Right cardiac atrium (tissue), 5 donors: ENCODE data around the gene PLXDC2. TPM values are rescaled to one million over a fixed set of nuclear protein-coding genes. Genes with fewer than 3 reads are reported as not detected.
A peak's percentile ranks its signal among the peaks of the same experiment; 100 is the strongest.

Source experiments
- ATAC-seq, 2 donors: fragments of 200-7000 bp; cut with Tn5 transposase; one replicate each; pipeline versions ENCODE4 v1.8.0 to v1.9.1; 2020; ENCODE audit warnings: moderate library complexity in 2 of 2, mild to moderate bottlenecking in 1 of 2
- DNase-seq, 3 donors: peaks; one replicate each; pipeline ENCODE4 v3.0.0-alpha.2; 2020
- H3K27ac ChIP-seq: one replicate; pipeline ENCODE4 v1.5.1; 2013; ENCODE audit warnings: mild to moderate bottlenecking, low read length, control low read depth, moderate library complexity
- H3K27me3 ChIP-seq: one replicate; pipeline ENCODE4 v1.6.1; 2013; ENCODE audit not compliant: control insufficient read depth, insufficient read depth
- H3K4me1 ChIP-seq: one replicate; pipeline ENCODE4 v1.6.1; 2013; ENCODE audit warnings: low read length; ENCODE audit not compliant: control insufficient read depth, insufficient read depth
- H3K4me3 ChIP-seq: one replicate; pipeline ENCODE4 v1.5.1; 2013; ENCODE audit warnings: low read length, control low read depth
- H3K9me3 ChIP-seq: one replicate; pipeline ENCODE4 v1.6.1; 2013; ENCODE audit warnings: low read length; ENCODE audit not compliant: control insufficient read depth
- WGBS: extraction: QIAGEN DNeasy Blood & Tissue Kit; methylation state at CpG from one replicate; pipeline ENCODE4 v1.1.7; 2013; 5-methylcytosine and 5-hydroxymethylcytosine counted together
- intact Hi-C, 4 donors: fragments of 100-400 bp; cut with DNase I; formaldehyde crosslinking; loops; one replicate each; pipeline versions ENCODE4 v1.11.0 to v1.14.0; 2022 to 2023
- polyA plus RNA-seq: library from polyadenylated mRNA; stranded (reverse); fragments of 200-250 nt; gene quantifications from one replicate; pipeline ENCODE4 v1.2.3, GENCODE V29; 2013
- total RNA-seq, 4 donors: library from RNA; stranded (reverse); fragmentation: NEBNext Ultra II Directional; extraction: Animal tissue kit (Norgen Biotek cat#: 25700); gene quantifications; one replicate each; pipeline ENCODE4 v1.2.1, GENCODE V29; 2021
- donor health status: healthy with polysubstance abuse.
- donor health status: DM: no; HTN: yes; CAD: no.
- donor health status: DM: no; HTN: no; CAD: no.
- donor health status: DM: no; HTN: yes; CAD: no; lungs with severe emphysema.
- donor health status: DM: yes; HTN: yes; CAD: no.

PLXDC2 gene
- total and polyA plus RNA-seq, 5 donors: 5.5 to 37.4 (median 26.9) TPM

GRCh38 chr10:20115894-20116293 is 299.7 kb downstream of the PLXDC2 start:
- ATAC-seq: no peak
- H3K9me3 ChIP-seq: no peaks in the 10 kb centered on the region

GRCh38 chr10:20117471-20117870 is 301.2 kb downstream of the PLXDC2 start:
- Histone ChIP-seq H3K27ac (no peak overlapping the region), H3K27me3 (no peaks in the 10 kb centered on the region), H3K9me3 (no peaks in the 10 kb centered on the region), H3K4me1 (no peaks in the 10 kb centered on the region), H3K4me3 (no peak overlapping the region)
- ATAC-seq (no peak), DNase-seq (no peak)
- intact Hi-C loops: no loop called here
- WGBS: 98% methylated on average over 2 of the region's 2 CpGs

More at GRCh38 chr10:20115894-20116293, 299.7 kb downstream of the PLXDC2 start:
- no peak overlapping the region for H3K4me3 ChIP-seq
- intact Hi-C loops: no loop called here
- no peaks in the 10 kb centered on the region for H3K27me3 ChIP-seq
- no peak overlapping the region for H3K27ac ChIP-seq
- 89% methylated on average over 5 of the region's 5 CpGs for WGBS
- no peak for DNase-seq
- H3K4me1 ChIP-seq: no peaks in the 10 kb centered on the region

DNA sequence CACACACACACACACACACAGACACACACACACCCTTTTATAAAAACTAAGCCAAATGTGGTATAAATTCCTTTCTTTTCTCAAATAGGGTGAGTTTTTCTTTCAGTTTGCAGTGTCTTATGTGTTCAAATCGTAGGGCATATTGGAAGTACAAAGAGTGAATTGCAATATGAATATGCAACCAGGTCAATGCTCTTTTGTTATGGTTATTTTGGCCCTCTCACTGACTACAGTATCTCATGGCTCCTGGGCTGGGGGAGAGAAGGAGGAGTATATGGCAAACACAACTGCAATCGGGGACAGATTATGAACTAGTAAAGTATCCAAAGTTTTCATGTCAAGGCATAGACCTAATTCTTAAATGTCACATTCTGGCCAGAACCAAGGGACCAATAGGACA is 301.9 kb downstream of the PLXDC2 start:
- no peak for DNase-seq
- intact Hi-C loops: no loop called here
- Histone ChIP-seq H3K4me1 (no peaks in the 10 kb centered on the region), H3K27me3 (no peaks in the 10 kb centered on the region), H3K9me3 (no peaks in the 10 kb centered on the region), H3K27ac (no peak overlapping the region), H3K4me3 (no peak overlapping the region)
- 56% methylated on average over 2 of the region's 2 CpGs for WGBS
- no peak for ATAC-seq

DNA sequence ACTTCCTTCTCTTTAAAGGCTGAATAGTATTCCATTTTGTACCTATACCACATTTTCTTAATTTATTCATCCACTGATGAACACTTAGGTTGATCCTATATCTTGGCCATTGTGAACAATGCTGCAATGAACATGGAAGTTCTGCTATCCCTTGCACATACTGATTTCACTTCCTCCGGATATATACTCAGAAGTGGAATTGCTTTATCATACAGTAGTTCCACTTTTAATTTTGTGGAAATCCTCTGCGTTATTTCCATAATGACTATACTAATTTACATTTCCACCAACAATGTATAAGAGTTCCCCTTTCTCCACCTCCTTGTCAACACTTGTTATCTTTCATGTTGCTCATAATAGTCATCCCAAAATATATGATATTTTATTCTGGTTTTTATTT is 312.6 kb downstream of the PLXDC2 start:
- Histone ChIP-seq H3K4me1 (no peaks in the 10 kb centered on the region), H3K4me3 (no peak overlapping the region), H3K27ac (no peak overlapping the region), H3K27me3 (no peaks in the 10 kb centered on the region), H3K9me3 (no peaks in the 10 kb centered on the region)
- ATAC-seq (no peak), DNase-seq (no peak)
- WGBS: 90% methylated on average over 2 of the region's 2 CpGs
- intact Hi-C loops: no loop called here

GRCh38 chr10:20132816-20133215 is 316.6 kb downstream of the PLXDC2 start:
- Histone ChIP-seq H3K27me3 (no peaks in the 10 kb centered on the region), H3K4me3 (no peak overlapping the region), H3K4me1 (no peaks in the 10 kb centered on the region), H3K27ac (no peak overlapping the region), H3K9me3 (no peaks in the 10 kb centered on the region)
- ATAC-seq (no peak), DNase-seq (no peak)
- 76% methylated on average over 2 of the region's 2 CpGs for WGBS
- intact Hi-C loops: no loop called here

- Histone ChIP-seq H3K27me3 (no peaks in the 10 kb centered on the region), H3K9me3 (no peaks in the 10 kb centered on the region), H3K4me1 (no peaks in the 10 kb centered on the region), H3K4me3 (no peak overlapping the region), H3K27ac (no peak overlapping the region)
- no peak for ATAC-seq
- intact Hi-C loops: no loop called here
- no peak for DNase-seq
- WGBS: 92% methylated on average over 2 of the region's 2 CpGs
Measured at GRCh38 chr10:20133669-20134189, 317.5 kb downstream of the PLXDC2 start.

GRCh38 chr10:20142311-20142710 is 326.1 kb downstream of the PLXDC2 start:
- no peaks in the 10 kb centered on the region for H3K4me1 ChIP-seq
- ATAC-seq: no peak
- H3K9me3 ChIP-seq: no peaks in the 10 kb centered on the region
- H3K27me3 ChIP-seq: no peaks in the 10 kb centered on the region
- intact Hi-C loops: no loop called here
- DNase-seq: no peak
- H3K27ac ChIP-seq: no peak overlapping the region
- H3K4me3 ChIP-seq: no peak overlapping the region

DNA sequence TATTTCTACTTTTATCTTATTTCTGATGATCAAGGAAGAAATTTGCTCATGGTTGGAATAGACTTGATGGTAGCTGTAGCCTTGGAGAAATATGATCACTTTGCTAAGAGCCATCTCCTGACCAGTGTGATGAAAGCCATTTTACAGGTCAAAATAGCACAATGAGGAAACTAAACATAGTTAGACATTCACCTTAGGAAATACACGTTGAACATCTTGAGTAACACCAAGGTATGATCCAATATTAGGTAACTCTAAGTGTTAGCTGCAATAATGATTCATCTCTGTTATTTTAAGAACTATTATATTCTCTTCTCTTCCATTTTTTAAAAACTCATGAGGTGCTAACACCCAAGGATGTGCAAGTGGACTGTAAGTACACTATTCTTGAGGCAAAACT is 328.0 kb downstream of the PLXDC2 start:
- intact Hi-C loops: no loop called here
- Histone ChIP-seq H3K4me1 (no peaks in the 10 kb centered on the region), H3K27ac (no peak overlapping the region), H3K9me3 (no peaks in the 10 kb centered on the region), H3K27me3 (no peaks in the 10 kb centered on the region), H3K4me3 (no peak overlapping the region)
- no peak for DNase-seq
- no peak for ATAC-seq
- WGBS: 88% methylated on average over 1 of the region's 1 CpG

DNA sequence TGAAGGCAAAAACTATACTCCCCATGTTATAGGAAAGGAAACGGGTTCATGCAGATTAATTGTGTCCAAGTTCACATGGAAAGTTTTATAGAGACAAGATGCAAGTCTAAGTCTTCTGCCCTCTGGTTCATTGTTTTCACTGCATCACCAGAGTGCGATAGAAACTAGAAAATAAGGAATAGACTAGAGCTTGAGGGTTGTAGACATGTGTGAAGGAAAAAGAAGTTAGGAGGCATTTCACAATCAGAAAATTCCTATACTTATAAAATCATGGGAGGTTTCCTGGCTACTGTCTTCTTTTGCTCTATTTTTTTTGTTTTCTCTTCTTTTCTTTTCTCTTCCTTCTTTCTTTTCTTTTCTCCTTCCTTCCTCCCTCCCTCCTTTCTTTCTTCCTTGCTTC is 329.8 kb downstream of the PLXDC2 start:
- Histone ChIP-seq H3K9me3 (no peaks in the 10 kb centered on the region), H3K4me1 (no peaks in the 10 kb centered on the region), H3K27me3 (no peaks in the 10 kb centered on the region), H3K27ac (no peak overlapping the region), H3K4me3 (no peak overlapping the region)
- ATAC-seq (no peak), DNase-seq (no peak)
- intact Hi-C loops: no loop called here
- WGBS: 97% methylated on average over 2 of the region's 2 CpGs

DNA sequence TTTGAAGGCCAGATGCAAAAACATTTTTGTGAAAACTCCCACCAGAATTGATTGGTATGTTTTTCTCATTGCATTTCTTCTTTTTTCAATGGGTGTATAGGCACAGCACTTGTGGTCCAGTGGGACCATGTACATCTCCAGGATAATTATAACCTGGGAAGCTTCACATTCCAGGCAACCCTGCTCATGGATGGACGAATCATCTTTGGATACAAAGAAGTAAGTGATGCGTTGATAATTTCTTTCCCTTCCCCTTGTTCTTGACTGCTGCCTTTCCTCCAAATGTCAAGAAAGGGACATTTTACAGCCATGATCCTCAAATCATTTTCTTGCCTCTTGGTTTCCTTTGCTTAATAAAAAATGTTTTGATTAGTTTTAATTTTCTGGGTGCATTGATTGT is 331.5 kb downstream of the PLXDC2 start:
- ATAC-seq (no peak), DNase-seq (no peak)
- intact Hi-C loops: no loop called here
- no peaks in the 10 kb centered on the region for H3K9me3 ChIP-seq
- no peaks in the 10 kb centered on the region for H3K4me1 ChIP-seq
- no peak overlapping the region for H3K27ac ChIP-seq
- no peak overlapping the region for H3K4me3 ChIP-seq
- WGBS: 86% methylated on average over 2 of the region's 2 CpGs
- H3K27me3 ChIP-seq: no peaks in the 10 kb centered on the region

DNA sequence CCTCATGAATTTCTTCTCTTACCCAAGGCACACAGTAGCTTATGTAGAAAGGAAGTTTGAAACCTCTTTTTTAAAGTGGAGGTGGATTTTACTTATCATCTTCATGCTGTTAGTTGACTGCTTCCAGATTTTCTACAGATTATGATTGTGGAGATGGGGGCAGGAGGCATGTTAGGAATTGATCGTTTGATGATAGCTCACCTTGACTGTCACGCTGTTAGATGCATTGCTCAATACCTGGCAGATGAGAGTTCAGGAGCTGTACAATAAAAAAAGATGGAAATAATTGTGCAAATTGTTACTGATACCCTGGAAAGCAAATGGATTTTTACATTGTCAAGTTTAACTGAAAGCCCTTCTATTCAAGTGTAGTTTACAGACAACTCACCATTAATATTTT is 340.3 kb downstream of the PLXDC2 start:
- H3K4me1 ChIP-seq: no peaks in the 10 kb centered on the region
- 95% methylated on average over 2 of the region's 2 CpGs for whole genome bisulfite sequencing
- no peak for ATAC-seq
- no peak overlapping the region for H3K4me3 ChIP-seq
- DNase-seq: no peak
- no peak overlapping the region for H3K27ac ChIP-seq
- H3K9me3 ChIP-seq: no peaks in the 10 kb centered on the region
- intact Hi-C loops: no loop called here
- no peaks in the 10 kb centered on the region for H3K27me3 ChIP-seq

GRCh38 chr10:20157314-20157713 is 341.1 kb downstream of the PLXDC2 start:
- Histone ChIP-seq H3K4me1 (no peaks in the 10 kb centered on the region), H3K27ac (no peak overlapping the region), H3K4me3 (no peak overlapping the region), H3K9me3 (no peaks in the 10 kb centered on the region), H3K27me3 (no peaks in the 10 kb centered on the region)
- DNase-seq: no peak
- peak in 1 of 2 donors; percentile 34 for ATAC-seq
- intact Hi-C loops: no loop called here
- WGBS: 63% methylated on average over 1 of the region's 1 CpG
